HepG2 (cell line): ENCODE measurements around the gene KLHDC1.

Experiments used
- ATF5 ChIP-seq: sonication (generic); formaldehyde crosslinking; IDR thresholded peaks from 2 replicates; pipeline ENCODE4 v1.4.0; 2020; ENCODE audit warnings: mild to moderate bottlenecking, low read depth, missing genetic modification reagents
- HOXA7 ChIP-seq: sonication (generic); formaldehyde crosslinking; IDR thresholded peaks from 2 replicates; pipeline ENCODE4 v1.8.1; 2022; ENCODE audit warnings: mild to moderate bottlenecking, missing genetic modification reagents, moderate library complexity
- KDM6A ChIP-seq: IDR thresholded peaks from 2 replicates; pipeline ENCODE4 v1.6.1; 2016; ENCODE audit warnings: low read depth
- KLF13 ChIP-seq: sonication (generic); formaldehyde crosslinking; IDR thresholded peaks from 2 replicates; pipeline ENCODE4 v1.4.0; 2020; ENCODE audit warnings: mild to moderate bottlenecking, missing genetic modification reagents
- PATZ1 ChIP-seq: sonication (generic); formaldehyde crosslinking; IDR thresholded peaks from 2 replicates; pipeline ENCODE4 v1.4.0; 2020; ENCODE audit warnings: missing genetic modification reagents
- RAD21 ChIP-seq: fragments of 450-650 bp; formaldehyde crosslinking; IDR thresholded peaks from 2 replicates; pipeline ENCODE4 v1.5.0; 2020; ENCODE audit warnings: mild to moderate bottlenecking
- SMC3 ChIP-seq: IDR thresholded peaks from 2 replicates; pipeline ENCODE4 v1.6.1; 2011; ENCODE audit warnings: low read length, improper control_type of control experiment
- ZNF207 ChIP-seq: fragments of 450-650 bp; IDR thresholded peaks from 2 replicates; pipeline ENCODE4 v1.6.1; 2016; ENCODE audit warnings: antibody characterized with exemption, borderline replicate concordance

DNA sequence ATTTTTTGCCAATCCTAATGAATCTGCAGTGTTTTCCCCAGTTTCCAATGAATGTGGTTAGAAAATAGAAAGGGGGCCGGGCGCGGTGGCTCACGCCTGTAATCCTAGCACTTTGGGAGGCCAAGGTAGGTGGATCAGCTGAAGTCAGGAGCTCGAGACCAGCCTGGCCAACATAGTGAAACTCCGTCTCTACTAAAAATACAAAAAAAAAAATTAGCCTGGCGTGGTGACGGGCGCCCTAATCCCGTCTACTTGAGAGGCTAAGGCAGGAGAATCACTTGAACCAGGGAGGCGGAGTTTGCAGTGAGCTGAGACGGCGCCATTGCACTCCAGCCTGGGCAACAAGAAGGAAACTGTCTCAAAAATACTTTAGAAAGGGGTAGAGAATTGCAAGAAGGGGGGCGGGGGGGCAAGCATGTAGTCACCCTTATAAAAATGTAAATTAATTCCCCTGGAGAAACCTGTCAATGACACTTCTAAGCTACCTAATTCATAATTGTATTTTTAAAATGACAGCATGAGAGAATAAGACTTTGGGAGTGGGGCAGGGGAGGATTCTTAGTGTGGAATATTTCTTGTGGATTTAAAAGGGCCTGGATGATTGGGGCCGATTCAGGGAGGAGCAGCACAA, 76.8 kb downstream of the KLHDC1 start:
- TF ChIP-seq ZNF207, result no peak
- TF ChIP-seq HOXA7 (CRISPR knock-in tag), result no peak
- no peak for TF ChIP-seq ATF5 (CRISPR knock-in tag)
- no peak for TF ChIP-seq PATZ1 (CRISPR knock-in tag)
- TF ChIP-seq KDM6A, result no peak
- no peak for TF ChIP-seq RAD21 (CRISPR knock-in tag)
- no peak for TF ChIP-seq KLF13 (CRISPR knock-in tag)
- no peak for TF ChIP-seq SMC3
